GM18526 (cell line): ENCODE results near the gene COP1.

Experiments used
- POLR2A ChIP-seq: IDR thresholded peaks from 3 replicates; pipeline ENCODE4 v1.6.1; 2011; ENCODE audit not compliant: insufficient read length; ENCODE audit errors: extremely low read depth

COP1 gene

GRCh38 chr1:176032040-176032645 is 174.9 kb downstream of the COP1 start:
- no peak for TF ChIP-seq POLR2A

- no peak for TF ChIP-seq POLR2A
These were observed 177.5 kb downstream of the COP1 start for GRCh38 chr1:176029609-176030008.

GRCh38 chr1:176029155-176029554 is 177.9 kb downstream of the COP1 start:
- TF ChIP-seq POLR2A = no peak

GRCh38 chr1:176022574-176022973 is 184.5 kb downstream of the COP1 start:
- no peak for TF ChIP-seq POLR2A

GRCh38 chr1:176017722-176018121 is 189.4 kb downstream of the COP1 start:
- TF ChIP-seq POLR2A = no peak

GRCh38 chr1:176009951-176010350 is 197.1 kb downstream of the COP1 start:
- TF ChIP-seq POLR2A = no peak

GRCh38 chr1:175984813-175985212 is 222.3 kb downstream of the COP1 start:
- no peak for TF ChIP-seq POLR2A

GRCh38 chr1:175984057-175984812 is 222.9 kb downstream of the COP1 start:
- no peak for TF ChIP-seq POLR2A

GRCh38 chr1:175981128-175981527 is 226.0 kb downstream of the COP1 start:
- no peak for TF ChIP-seq POLR2A

GRCh38 chr1:175978926-175979325 is 228.2 kb downstream of the COP1 start:
- TF ChIP-seq POLR2A = no peak

GRCh38 chr1:175978476-175978875 is 228.6 kb downstream of the COP1 start:
- no peak for TF ChIP-seq POLR2A

- TF ChIP-seq POLR2A = no peak
These were observed 230.0 kb downstream of the COP1 start for GRCh38 chr1:175976865-175977642.

- no peak for TF ChIP-seq POLR2A
These were observed 237.9 kb downstream of the COP1 start for GRCh38 chr1:175969231-175969630.

GRCh38 chr1:175968486-175969172 is 238.5 kb downstream of the COP1 start:
- TF ChIP-seq POLR2A = no peak

- no peak for TF ChIP-seq POLR2A
These were observed 243.3 kb downstream of the COP1 start for GRCh38 chr1:175963740-175964139.
